B cell (primary cell): Measurements from ENCODE around the gene ZBTB8A. TPM values are rescaled to one million over a fixed set of nuclear protein-coding genes. Genes with fewer than 3 reads are reported as not detected.

Experiments
- ATAC-seq: fragments of 200-7000 bp; cut with Tn5 transposase; one replicate; pipeline ENCODE4 v1.10.0; 2021; ENCODE audit warnings: low read depth, mild to moderate bottlenecking, moderate number of reproducible peaks, moderate library complexity
- CTCF ChIA-PET: fragments of 350-600 bp; sonication (Branson Sonifier 250); formaldehyde crosslinking; loops from one replicate; lab custom pipeline; 2021; ENCODE audit warnings: antibody characterized with exemption, inconsistent platforms; lab: Charles Lee
- POLR2A ChIA-PET: fragments of 350-600 bp; sonication (Branson Sonifier 250); formaldehyde crosslinking; loops from one replicate; lab custom pipeline; 2021; ENCODE audit warnings: antibody characterized with exemption; lab: Charles Lee
- DNase-seq: peaks from one replicate; pipeline ENCODE4 v3.0.0; 2013
- H2AFZ ChIP-seq: 2 replicates; pipeline ENCODE4 v1.6.1; 2012; ENCODE audit warnings: mild to moderate bottlenecking, low read depth, low read length; ENCODE audit not compliant: insufficient read depth, poor library complexity, severe bottlenecking
- H3K27ac ChIP-seq, 2 donors: 1 replicate in 1 of 2; 2 replicates in 1 of 2; pipeline ENCODE4 v1.5.1; 2012 to 2013; ENCODE audit warnings: low read length in 2 of 2, mild to moderate bottlenecking in 2 of 2, moderate library complexity in 1 of 2
- H3K27me3 ChIP-seq, 4 experiments: fragments of 200-600 bp in 1 of 4; sonication (generic) in 1 of 4; replicated peaks in 1 of 4; 1 replicate in 2 of 4; 2 replicates in 2 of 4; pipeline versions ENCODE4 v1.6.1 to v1.7.0; 2013 to 2016; ENCODE audit warnings: low read length in 3 of 4, mild to moderate bottlenecking in 2 of 4, mixed read lengths in 1 of 4, moderate library complexity in 1 of 4; ENCODE audit not compliant: insufficient read depth in 4 of 4, control insufficient read depth in 3 of 4; ENCODE audit errors: control extremely low read depth in 1 of 4
- H3K36me3 ChIP-seq, 2 experiments: replicated peaks in 1 of 2; 1 replicate in 1 of 2; 2 replicates in 1 of 2; pipeline versions ENCODE4 v1.6.1 to v1.7.1; 2013; ENCODE audit warnings: low read length in 1 of 2; ENCODE audit not compliant: insufficient read depth in 2 of 2, control insufficient read depth in 1 of 2; ENCODE audit errors: control extremely low read depth in 1 of 2, extremely low read depth in 1 of 2
- H3K4me1 ChIP-seq, 2 donors: fragments of 200-600 bp in 1 of 2; sonication (generic) in 1 of 2; 1 replicate in 1 of 2; 2 replicates in 1 of 2; pipeline versions ENCODE4 v1.5.1 to v1.6.1; 2013 to 2017; ENCODE audit warnings: low read length in 2 of 2; ENCODE audit not compliant: control insufficient read depth in 2 of 2, insufficient read depth in 2 of 2
- H3K4me2 ChIP-seq: replicated peaks from 2 replicates; pipeline ENCODE3; 2012; ENCODE audit warnings: mild to moderate bottlenecking, low read depth, low read length; ENCODE audit not compliant: poor library complexity, severe bottlenecking
- H3K4me3 ChIP-seq, 5 experiments: fragments of 200-600 bp in 1 of 5; sonication (generic) in 1 of 5; 1 replicate in 3 of 5; 2 replicates in 2 of 5; pipeline versions ENCODE4 v1.5.1 to v1.7.0; 2011 to 2016; ENCODE audit warnings: low read length in 4 of 5, mild to moderate bottlenecking in 4 of 5, low read depth in 2 of 5, control low read depth in 1 of 5, moderate library complexity in 1 of 5; ENCODE audit not compliant: insufficient read depth in 1 of 5; ENCODE audit errors: control extremely low read depth in 1 of 5, extremely low read depth in 1 of 5
- H3K79me2 ChIP-seq: fragments of 200-600 bp; sonication (generic); one replicate; pipeline ENCODE4 v1.6.0; 2016; ENCODE audit warnings: low read length; ENCODE audit not compliant: control insufficient read depth, insufficient read depth
- H3K9ac ChIP-seq: fragments of 200-600 bp; sonication (generic); 2 replicates; pipeline ENCODE4 v1.6.1; 2017; ENCODE audit warnings: mild to moderate bottlenecking, low read length, moderate library complexity
- H3K9me3 ChIP-seq, 3 donors: one replicate each; pipeline versions ENCODE4 v1.6.1 to v1.7.1; 2013; ENCODE audit warnings: low read length in 2 of 3; ENCODE audit not compliant: control insufficient read depth in 2 of 3, insufficient read depth in 1 of 3; ENCODE audit errors: control extremely low read depth in 1 of 3
- H4K20me1 ChIP-seq: 2 replicates; pipeline ENCODE4 v1.6.0; 2012; ENCODE audit warnings: mild to moderate bottlenecking, low read length; ENCODE audit not compliant: insufficient read depth, control insufficient read depth, poor library complexity, severe bottlenecking
- H3K27ac Mint-ChIP-seq: one replicate; pipeline ENCODE4 v1.8.0; 2021; ENCODE audit warnings: mixed read lengths
- H3K27me3 Mint-ChIP-seq: one replicate; pipeline ENCODE4 v1.8.0; 2021; ENCODE audit warnings: mixed read lengths
- H3K4me1 Mint-ChIP-seq: one replicate; pipeline ENCODE4 v1.8.0; 2021; ENCODE audit warnings: mixed read lengths
- H3K4me3 Mint-ChIP-seq: one replicate; pipeline ENCODE4 v1.8.0; 2021; ENCODE audit warnings: mixed read lengths
- H3K9me3 Mint-ChIP-seq: one replicate; pipeline ENCODE4 v1.8.0; 2022; ENCODE audit warnings: mixed read lengths; ENCODE audit not compliant: insufficient read depth
- CTCF ChIP-seq: fragments of 200-600 bp; IDR thresholded peaks from one replicate; pipeline ENCODE4 v1.8.0; 2022; ENCODE audit warnings: antibody characterized with exemption, mild to moderate bottlenecking
- EZH2 ChIP-seq: IDR thresholded peaks from 2 replicates; pipeline ENCODE4 v1.6.1; 2012; ENCODE audit warnings: borderline replicate concordance, low read depth, mild to moderate bottlenecking, moderate library complexity, low read length; ENCODE audit not compliant: insufficient read depth, poor library complexity, severe bottlenecking
- WGBS: methylation state at CpG from one replicate; pipeline ENCODE4 v1.1.5; 2013; ENCODE audit warnings: missing lambda C conversion rate; ENCODE audit not compliant: insufficient coverage; 5-methylcytosine and 5-hydroxymethylcytosine counted together
- intact Hi-C: fragments of 100-400 bp; cut with micrococcal nuclease; formaldehyde crosslinking; loops from one replicate; pipeline ENCODE4 v1.10.0; 2022
- polyA plus RNA-seq: library from polyadenylated mRNA; depleted of rRNA; stranded (reverse); fragments of >200 nt; gene quantifications from 2 replicates; pipeline ENCODE4 v1.2.3, GENCODE V29; 2012
- total RNA-seq, 2 donors: library from RNA; stranded (reverse); fragments of 120-200 nt in 1 of 2; gene quantifications; 1 replicate in 1 of 2; 2 replicates in 1 of 2; pipeline versions ENCODE4 v1.2.3 to v1.2.4, GENCODE V29; 2013 to 2022

ZBTB8A gene
- total and polyA plus RNA-seq, 2 donors (not counting 1 experiment from before 2014, with no cell fraction given): 0.04 to 0.17 TPM

- Mint-ChIP-seq H3K27me3 (peaks cover 48% of the 10 kb centered on the region), H3K4me1 (peaks cover 20% of the 10 kb centered on the region), H3K9me3 (no peaks in the 10 kb centered on the region), H3K27ac (no peak overlapping the region), H3K4me3 (peak overlapping the region; percentile 95)
- no peak for TF ChIP-seq EZH2
- no peak for TF ChIP-seq CTCF
- peaks cover 0 to 40% (median 31%) of the 10 kb centered on the region in 4 experiments for H3K27me3 ChIP-seq
- no CpG with 5 or more reads among the region's 3 CpGs for WGBS
- ATAC-seq: no peak
- H3K79me2 ChIP-seq: no peaks in the 10 kb centered on the region
- intact Hi-C loops: no loop called here
- H3K4me1 ChIP-seq: peaks cover 10 to 16% of the 10 kb centered on the region in 2 donors
- H3K27ac ChIP-seq: no peak overlapping the region
- H3K9ac ChIP-seq: peak overlapping the region; percentile 43
- no peaks in the 10 kb centered on the region for H3K9me3 ChIP-seq
- peak overlapping the region in 1 of 5 experiments; percentile 55 for H3K4me3 ChIP-seq
- no peaks in the 10 kb centered on the region for H4K20me1 ChIP-seq
- no peak for DNase-seq
- peak overlapping the region; percentile 73 for H3K4me2 ChIP-seq
- no peak overlapping the region for H2AFZ ChIP-seq
- CTCF ChIA-PET: interaction anchor here (0.8 to 1.2 kb wide), 2 partner anchors 20 to 232 kb away, joined by 3 to 5 read pairs; no protein-coding TSS in a partner anchor
- POLR2A ChIA-PET: interaction anchor here (0.6 kb wide), 1 partner anchor 10 kb away, joined by 4 read pairs; no protein-coding TSS in a partner anchor
- H3K36me3 ChIP-seq: no peaks in the 10 kb centered on the region
Observed at GRCh38 chr1:32540605-32541004, 1.4 kb downstream of the ZBTB8A start.

- Histone ChIP-seq H4K20me1 (no peaks in the 10 kb centered on the region), H3K4me3 (no peak overlapping the region), H3K9me3 (no peaks in the 10 kb centered on the region), H3K27me3 (peaks cover 0 to 40% (median 31%) of the 10 kb centered on the region in 4 experiments), H3K9ac (no peak overlapping the region), H2AFZ (no peak overlapping the region), H3K4me2 (no peak overlapping the region), H3K27ac (no peak overlapping the region), H3K4me1 (peaks cover 10 to 13% of the 10 kb centered on the region in 2 donors), H3K36me3 (no peaks in the 10 kb centered on the region), H3K79me2 (no peaks in the 10 kb centered on the region)
- peaks cover 19% of the 10 kb centered on the region for H3K4me1 Mint-ChIP-seq
- POLR2A ChIA-PET: interaction anchor here (0.6 kb wide), 1 partner anchor 10 kb away, joined by 4 read pairs; no protein-coding TSS in a partner anchor
- 85% methylated on average over 2 of the region's 2 CpGs for WGBS
- intact Hi-C loops: no loop called here
- H3K27ac Mint-ChIP-seq: no peak overlapping the region
- no peak for ATAC-seq
- CTCF ChIA-PET: interaction anchor here (0.8 to 1.2 kb wide), 2 partner anchors 21 to 232 kb away, joined by 3 to 5 read pairs; no protein-coding TSS in a partner anchor
- peaks cover 50% of the 10 kb centered on the region for H3K27me3 Mint-ChIP-seq
- no peak for DNase-seq
- TF ChIP-seq EZH2 (no peak), CTCF (no peak)
- peak overlapping the region; percentile 44 for H3K4me3 Mint-ChIP-seq
- H3K9me3 Mint-ChIP-seq: no peaks in the 10 kb centered on the region
Observed at GRCh38 chr1:32541064-32541566, 1.9 kb downstream of the ZBTB8A start.
